ENCODE measurements around the gene TMEM248.
"Not testable (repeated sequence)": the region's sequence is repeated elsewhere in the genome, so short reads cannot be mapped to it uniquely, and the experiment has no call there.

The TMEM248 gene

DNA sequence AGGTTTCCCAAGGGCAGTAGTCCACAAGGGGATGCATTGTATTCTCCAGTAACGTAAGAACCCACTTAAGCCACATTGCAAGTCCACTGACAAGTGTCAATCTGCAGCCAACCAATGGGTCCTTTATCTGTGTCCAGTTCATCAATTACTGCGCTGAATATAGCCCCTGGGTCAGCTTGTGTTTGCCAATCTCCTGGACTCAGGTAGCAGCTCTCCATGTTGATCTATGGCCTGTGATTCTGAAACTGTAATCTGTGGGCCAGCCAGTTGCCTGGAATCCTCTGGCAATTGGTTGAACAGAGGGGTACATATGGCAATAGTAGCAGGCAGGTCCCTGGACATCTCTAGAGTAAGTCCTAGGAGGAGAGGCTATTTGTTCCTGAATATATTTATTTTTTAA, 8.8 kb upstream of the TMEM248 start:
- TF ChIP-seq, protein P1, sequence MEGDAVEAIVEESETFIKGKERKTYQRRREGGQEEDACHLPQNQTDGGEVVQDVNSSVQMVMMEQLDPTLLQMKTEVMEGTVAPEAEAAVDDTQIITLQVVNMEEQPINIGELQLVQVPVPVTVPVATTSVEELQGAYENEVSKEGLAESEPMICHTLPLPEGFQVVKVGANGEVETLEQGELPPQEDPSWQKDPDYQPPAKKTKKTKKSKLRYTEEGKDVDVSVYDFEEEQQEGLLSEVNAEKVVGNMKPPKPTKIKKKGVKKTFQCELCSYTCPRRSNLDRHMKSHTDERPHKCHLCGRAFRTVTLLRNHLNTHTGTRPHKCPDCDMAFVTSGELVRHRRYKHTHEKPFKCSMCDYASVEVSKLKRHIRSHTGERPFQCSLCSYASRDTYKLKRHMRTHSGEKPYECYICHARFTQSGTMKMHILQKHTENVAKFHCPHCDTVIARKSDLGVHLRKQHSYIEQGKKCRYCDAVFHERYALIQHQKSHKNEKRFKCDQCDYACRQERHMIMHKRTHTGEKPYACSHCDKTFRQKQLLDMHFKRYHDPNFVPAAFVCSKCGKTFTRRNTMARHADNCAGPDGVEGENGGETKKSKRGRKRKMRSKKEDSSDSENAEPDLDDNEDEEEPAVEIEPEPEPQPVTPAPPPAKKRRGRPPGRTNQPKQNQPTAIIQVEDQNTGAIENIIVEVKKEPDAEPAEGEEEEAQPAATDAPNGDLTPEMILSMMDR (IDR thresholded peaks at IDR 0.05; ENCODE audit: low read depth, low read length), result no peak
- DNase-seq (ENCODE audit: low read depth in 2 of 2), result no peak
- H3K4me3 ChIP-seq (replicated peaks in 1 of 2; ENCODE audit: low read depth in 2 of 2, low read length in 2 of 2), result no peak overlapping the region

GRCh38 chr7:66913118-66914037, 7.6 kb upstream of the TMEM248 start:
- TF ChIP-seq, protein P1 (IDR thresholded peaks at IDR 0.05; ENCODE audit: low read depth, low read length), result no peak
- no peak for DNase-seq (ENCODE audit: low read depth in 2 of 2)
- H3K4me3 ChIP-seq (replicated peaks in 1 of 2; ENCODE audit: low read depth in 2 of 2, low read length in 2 of 2), result no peak overlapping the region

GRCh38 chr7:66917904-66918303, 3.1 kb upstream of the TMEM248 start:
- not testable (repeated sequence) for DNase-seq (ENCODE audit: low read depth in 2 of 2); H3K4me3 ChIP-seq (replicated peaks in 1 of 2; ENCODE audit: low read depth in 2 of 2, low read length in 2 of 2)

GRCh38 chr7:66919304-66919703, 1.7 kb upstream of the TMEM248 start:
- TF ChIP-seq, protein P1 (IDR thresholded peaks at IDR 0.05; ENCODE audit: low read depth, low read length), result no peak

GRCh38 chr7:66919704-66920103, 1.3 kb upstream of the TMEM248 start:
- TF ChIP-seq, protein P1 (IDR thresholded peaks at IDR 0.05; ENCODE audit: low read depth, low read length), result no peak
- no peak overlapping the region for H3K4me3 ChIP-seq (replicated peaks in 1 of 2; ENCODE audit: low read depth in 2 of 2, low read length in 2 of 2)
- DNase-seq (ENCODE audit: low read depth in 2 of 2), result no peak

More at GRCh38 chr7:66919304-66919703, 1.7 kb upstream of the TMEM248 start:
- DNase-seq (ENCODE audit: low read depth in 2 of 2), result no peak
- H3K4me3 ChIP-seq (replicated peaks in 1 of 2; ENCODE audit: low read depth in 2 of 2, low read length in 2 of 2), result no peak overlapping the region

DNA sequence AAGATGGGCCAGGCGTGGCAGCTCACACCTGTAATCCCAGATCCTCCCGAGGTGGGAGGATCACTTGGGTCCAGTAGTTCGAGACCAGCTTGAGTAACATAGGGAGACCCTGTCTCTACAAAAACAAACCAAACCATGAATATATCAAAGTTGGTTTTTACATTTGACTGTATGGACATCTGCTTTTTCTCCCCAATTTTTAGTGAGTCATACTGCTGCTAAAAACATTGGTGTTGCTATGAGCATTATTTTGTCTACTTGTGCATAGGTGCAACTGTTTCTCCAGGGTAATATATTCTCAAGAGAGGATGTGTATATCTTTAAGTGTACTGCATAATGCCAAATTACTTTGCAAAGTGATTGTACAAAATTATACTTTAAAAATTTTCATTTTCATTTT, 769 bp upstream of the TMEM248 start:
- TF ChIP-seq, protein P1 (IDR thresholded peaks at IDR 0.05; ENCODE audit: low read depth, low read length), result no peak
- no peak for DNase-seq (ENCODE audit: low read depth in 2 of 2)
- peak overlapping the region in 1 of 2 donors; percentile 89 for H3K4me3 ChIP-seq (replicated peaks in 1 of 2; ENCODE audit: low read depth in 2 of 2, low read length in 2 of 2)

DNA sequence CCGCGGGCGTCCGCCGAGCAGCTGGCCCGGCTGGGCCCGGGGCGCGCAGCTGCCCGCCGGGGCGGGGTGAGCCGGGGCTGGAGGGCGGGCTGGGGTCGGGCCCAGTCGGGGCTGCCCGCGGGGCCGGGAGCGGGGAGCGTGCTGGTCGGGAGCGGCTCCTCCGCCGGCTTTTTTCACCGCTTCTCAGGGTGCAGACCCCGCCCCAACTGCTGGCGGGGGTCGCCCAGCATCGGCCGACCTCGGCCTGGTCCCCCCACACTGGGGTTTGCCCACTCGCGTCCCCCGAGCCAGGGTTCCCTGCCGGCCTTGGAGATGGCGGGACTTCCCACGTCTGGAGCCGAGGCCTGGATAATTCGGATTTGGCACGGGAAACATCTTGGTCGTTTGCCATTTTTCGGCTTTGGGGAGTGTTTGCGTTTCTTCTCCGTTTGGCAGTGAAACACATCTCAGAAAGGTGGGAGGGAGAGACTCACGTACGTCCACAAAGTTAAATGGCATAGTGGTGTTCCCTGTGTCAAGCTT, 432 bp downstream of the TMEM248 start:
- DNase-seq (ENCODE audit: low read depth in 2 of 2), result peak; percentile 57 to 71
- H3K4me3 ChIP-seq (replicated peaks in 1 of 2; ENCODE audit: low read depth in 2 of 2, low read length in 2 of 2), result peak overlapping the region; percentile 89 to 96
- TF ChIP-seq, protein P1 (IDR thresholded peaks at IDR 0.05; ENCODE audit: low read depth, low read length), result no peak
